Kidney glomerular epithelial cell (primary cell): ENCODE data around the gene SDSL.

Source experiments
- DNase-seq: peaks from one replicate; lab custom pipeline; 2025; lab: John Stamatoyannopoulos, UW

SDSL gene

GRCh38 chr12:113422030-113422885 is at the start of gene SDSL:
TSS of gene SDSL (plus strand) at chr12:113422380. CDS start at chr12:113427983, 5,603 bp downstream.
- peak; percentile 88 for DNase-seq

GRCh38 chr12:113373440-113373839 is 48.7 kb upstream of the SDSL start:
- no peak for DNase-seq

GRCh38 chr12:113373969-113374368 is 48.2 kb upstream of the SDSL start:
- no peak for DNase-seq

GRCh38 chr12:113374823-113375428 is 47.3 kb upstream of the SDSL start:
- no peak for DNase-seq

- DNase-seq = no peak
Measured at GRCh38 chr12:113378291-113378690, 43.9 kb upstream of the SDSL start.

GRCh38 chr12:113381220-113381619 is 41.0 kb upstream of the SDSL start:
- no peak for DNase-seq

GRCh38 chr12:113382206-113382605 is 40.0 kb upstream of the SDSL start:
- no peak for DNase-seq

- no peak for DNase-seq
Measured at GRCh38 chr12:113384778-113385177, 37.4 kb upstream of the SDSL start.

- no peak for DNase-seq
Measured at GRCh38 chr12:113385282-113385882, 36.8 kb upstream of the SDSL start.

- no peak for DNase-seq
Measured at GRCh38 chr12:113386866-113387566, 35.2 kb upstream of the SDSL start.

GRCh38 chr12:113387631-113388030 is 34.5 kb upstream of the SDSL start:
- DNase-seq = no peak

GRCh38 chr12:113388351-113388750 is 33.8 kb upstream of the SDSL start:
- DNase-seq = no peak

GRCh38 chr12:113390064-113391043 is 31.8 kb upstream of the SDSL start:
- no peak for DNase-seq

GRCh38 chr12:113391145-113391544 is 31.0 kb upstream of the SDSL start:
- DNase-seq = no peak

- no peak for DNase-seq
Measured at GRCh38 chr12:113391650-113392337, 30.4 kb upstream of the SDSL start.

- DNase-seq = no peak
Measured at GRCh38 chr12:113392520-113392919, 29.7 kb upstream of the SDSL start.

- no peak for DNase-seq
Measured at GRCh38 chr12:113392988-113393579, 29.1 kb upstream of the SDSL start.

GRCh38 chr12:113393749-113394148 is 28.4 kb upstream of the SDSL start:
- DNase-seq = no peak

GRCh38 chr12:113395119-113395518 is 27.1 kb upstream of the SDSL start:
- DNase-seq = no peak

GRCh38 chr12:113396200-113396599 is 26.0 kb upstream of the SDSL start:
- DNase-seq = no peak
